OCI-LY1 (cell line): Measurements from ENCODE around the gene SLC35F3.

Experiments
- H2AFZ ChIP-seq: fragments of 200-600 bp; sonication (generic), shearing (Covaris generic); 2 replicates; pipeline ENCODE4 v1.6.0; 2014; ENCODE audit warnings: antibody characterized with exemption, mild to moderate bottlenecking, low read length
- H3F3A ChIP-seq: fragments of 200-600 bp; sonication (generic), shearing (Covaris generic); 2 replicates; pipeline ENCODE4 v1.6.0; 2014; ENCODE audit warnings: mild to moderate bottlenecking, antibody characterized with exemption, low read length, moderate library complexity; ENCODE audit not compliant: insufficient read depth
- H3K27ac ChIP-seq: fragments of 200-600 bp; sonication (generic); 2 replicates; pipeline ENCODE4 v1.5.1; 2014; ENCODE audit warnings: low read length, mixed run types, mild to moderate bottlenecking, low read depth; ENCODE audit not compliant: poor library complexity, severe bottlenecking
- H3K27me3 ChIP-seq: fragments of 200-600 bp; sonication (generic); 2 replicates; pipeline ENCODE4 v1.6.0; 2014; ENCODE audit warnings: antibody characterized with exemption, mild to moderate bottlenecking, low read length, moderate library complexity; ENCODE audit not compliant: insufficient read depth
- H3K36me3 ChIP-seq: fragments of 200-600 bp; sonication (generic); 2 replicates; pipeline ENCODE4 v1.6.1; 2014; ENCODE audit warnings: mild to moderate bottlenecking, antibody characterized with exemption, low read length, moderate library complexity, mixed read lengths; ENCODE audit not compliant: insufficient read depth
- H3K4me1 ChIP-seq: fragments of 200-600 bp; sonication (generic); 2 replicates; pipeline ENCODE4 v1.5.1; 2014; ENCODE audit warnings: mild to moderate bottlenecking, low read length, moderate library complexity; ENCODE audit not compliant: insufficient read depth, severe bottlenecking
- H3K4me2 ChIP-seq: fragments of 200-600 bp; sonication (generic), shearing (Covaris generic); 2 replicates; pipeline ENCODE4 v1.6.1; 2014; ENCODE audit warnings: low read length
- H3K4me3 ChIP-seq: fragments of 200-600 bp; sonication (generic); 2 replicates; pipeline ENCODE4 v1.5.1; 2014; ENCODE audit warnings: low read length, low read depth, mild to moderate bottlenecking, mixed read lengths; ENCODE audit not compliant: poor library complexity, severe bottlenecking
- H3K79me2 ChIP-seq: fragments of 200-600 bp; shearing (Covaris generic); 2 replicates; pipeline ENCODE4 v1.6.1; 2016; ENCODE audit warnings: mixed run types, low read length, mixed read lengths; ENCODE audit not compliant: insufficient read depth
- H3K9ac ChIP-seq: fragments of 200-600 bp; sonication (generic), shearing (Covaris generic); 2 replicates; pipeline ENCODE4 v1.6.1; 2014; ENCODE audit warnings: mild to moderate bottlenecking, low read length, mixed read lengths
- H3K9me2 ChIP-seq: fragments of 200-600 bp; sonication (generic), shearing (Covaris generic); 2 replicates; pipeline ENCODE4 v1.6.1; 2014; ENCODE audit warnings: low read depth, mild to moderate bottlenecking, low read length, mixed read lengths
- H3K9me3 ChIP-seq: fragments of 200-600 bp; shearing (Covaris generic); 2 replicates; pipeline ENCODE4 v1.6.1; 2014; ENCODE audit warnings: low read length, mixed read lengths
- H4K20me1 ChIP-seq: fragments of 200-600 bp; sonication (generic), shearing (Covaris generic); 2 replicates; pipeline ENCODE4 v1.6.0; 2016; ENCODE audit warnings: mild to moderate bottlenecking, low read length; ENCODE audit not compliant: insufficient read depth
- EZH2 ChIP-seq: fragments of 200-600 bp; sonication (generic), shearing (Covaris generic); IDR thresholded peaks from 2 replicates; pipeline ENCODE4 v1.8.0; 2017; ENCODE audit warnings: borderline replicate concordance, mixed run types, mild to moderate bottlenecking, antibody characterized with exemption, low read length, moderate library complexity, mixed read lengths
- TF ChIP-seq, protein P1 (sequence below): fragments of 200-600 bp; sonication (generic), shearing (Covaris generic); IDR thresholded peaks from 2 replicates; pipeline ENCODE4 v1.5.1; 2017; ENCODE audit warnings: mild to moderate bottlenecking, antibody characterized with exemption, low read length, moderate library complexity, mixed read lengths

The SLC35F3 gene

DNA sequence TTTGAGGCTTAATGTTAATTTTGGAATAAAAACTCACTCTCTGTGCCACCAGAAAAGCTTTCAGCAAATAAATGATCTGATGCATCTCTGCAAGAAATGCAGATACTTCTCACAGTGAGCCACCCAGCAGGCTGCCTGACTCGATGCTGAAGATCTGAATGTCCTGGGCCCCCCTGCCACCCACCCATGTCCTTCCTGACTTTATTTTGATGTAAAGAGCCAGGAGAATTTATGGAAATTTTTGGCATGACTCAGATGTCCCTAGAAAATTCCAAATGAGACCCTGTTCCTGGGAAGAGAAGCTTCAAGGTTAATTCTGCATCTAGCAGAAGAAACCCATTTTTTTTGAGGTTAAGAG, 406.0 kb downstream of the SLC35F3 start:
- H3K27me3 ChIP-seq: no peaks in the 10 kb centered on the region; the same call in 1 of the 2 replicates
- no peak overlapping the region for H3K4me3 ChIP-seq
- no peaks in the 10 kb centered on the region for H3F3A ChIP-seq
- H4K20me1 ChIP-seq: no peaks in the 10 kb centered on the region
- H3K79me2 ChIP-seq: no peaks in the 10 kb centered on the region
- H3K27ac ChIP-seq: no peak overlapping the region
- H2AFZ ChIP-seq: no peak overlapping the region
- H3K9me3 ChIP-seq: no peaks in the 10 kb centered on the region
- no peaks in the 10 kb centered on the region for H3K36me3 ChIP-seq
- H3K9ac ChIP-seq: no peak overlapping the region
- no peak overlapping the region for H3K4me2 ChIP-seq
- peaks cover 5% of the 10 kb centered on the region for H3K4me1 ChIP-seq
- no peak for TF ChIP-seq EZH2
- TF ChIP-seq, protein P1, sequence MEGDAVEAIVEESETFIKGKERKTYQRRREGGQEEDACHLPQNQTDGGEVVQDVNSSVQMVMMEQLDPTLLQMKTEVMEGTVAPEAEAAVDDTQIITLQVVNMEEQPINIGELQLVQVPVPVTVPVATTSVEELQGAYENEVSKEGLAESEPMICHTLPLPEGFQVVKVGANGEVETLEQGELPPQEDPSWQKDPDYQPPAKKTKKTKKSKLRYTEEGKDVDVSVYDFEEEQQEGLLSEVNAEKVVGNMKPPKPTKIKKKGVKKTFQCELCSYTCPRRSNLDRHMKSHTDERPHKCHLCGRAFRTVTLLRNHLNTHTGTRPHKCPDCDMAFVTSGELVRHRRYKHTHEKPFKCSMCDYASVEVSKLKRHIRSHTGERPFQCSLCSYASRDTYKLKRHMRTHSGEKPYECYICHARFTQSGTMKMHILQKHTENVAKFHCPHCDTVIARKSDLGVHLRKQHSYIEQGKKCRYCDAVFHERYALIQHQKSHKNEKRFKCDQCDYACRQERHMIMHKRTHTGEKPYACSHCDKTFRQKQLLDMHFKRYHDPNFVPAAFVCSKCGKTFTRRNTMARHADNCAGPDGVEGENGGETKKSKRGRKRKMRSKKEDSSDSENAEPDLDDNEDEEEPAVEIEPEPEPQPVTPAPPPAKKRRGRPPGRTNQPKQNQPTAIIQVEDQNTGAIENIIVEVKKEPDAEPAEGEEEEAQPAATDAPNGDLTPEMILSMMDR: no peak
- no peaks in the 10 kb centered on the region for H3K9me2 ChIP-seq

DNA sequence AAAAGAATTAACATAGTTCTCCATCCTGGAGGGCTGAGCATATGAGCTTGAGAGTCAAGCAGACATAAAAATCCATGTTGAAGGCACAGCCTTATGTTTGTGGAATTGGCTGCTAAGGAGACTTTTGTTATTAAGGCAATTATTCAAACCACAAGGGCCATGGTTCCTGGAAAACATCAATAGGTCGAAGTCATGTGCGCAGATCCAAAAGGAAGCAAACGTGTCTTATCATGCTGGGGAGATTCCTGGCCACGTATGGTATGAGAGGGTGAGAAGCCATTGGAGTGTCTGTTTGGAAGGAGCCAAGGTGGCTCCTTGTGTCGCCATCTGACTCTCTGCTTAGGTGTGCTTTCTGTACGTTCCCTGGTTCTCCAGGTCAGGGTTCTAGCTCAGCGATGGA, 406.9 kb downstream of the SLC35F3 start:
- Histone ChIP-seq H3K9me3 (no peaks in the 10 kb centered on the region), H3K36me3 (no peaks in the 10 kb centered on the region)
- TF ChIP-seq, protein P1: no peak
- TF ChIP-seq EZH2: no peak

DNA sequence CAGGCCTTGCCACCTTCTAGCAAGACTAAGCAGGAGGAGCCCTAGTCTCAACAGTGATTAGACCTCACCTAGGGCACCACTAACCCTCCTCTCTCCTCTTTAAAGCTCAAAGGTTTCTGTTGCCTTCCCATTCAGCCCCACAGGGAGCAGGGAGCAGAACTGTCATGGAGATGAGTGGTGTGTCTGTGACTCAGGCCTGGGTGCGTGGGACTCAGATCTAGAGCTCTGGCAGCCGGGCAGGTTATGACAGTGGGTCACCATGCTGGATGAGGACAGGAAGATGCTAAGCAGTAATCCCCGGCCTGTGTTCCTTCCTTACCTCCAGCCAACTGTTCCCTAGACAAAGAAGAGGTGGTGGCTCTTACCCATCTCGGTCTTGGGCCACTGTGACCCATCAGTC, 408.7 kb downstream of the SLC35F3 start:
- no peak overlapping the region for H2AFZ ChIP-seq
- H3K36me3 ChIP-seq: no peaks in the 10 kb centered on the region
- no peak overlapping the region for H3K4me3 ChIP-seq
- H3K9me2 ChIP-seq: no peaks in the 10 kb centered on the region
- H4K20me1 ChIP-seq: no peaks in the 10 kb centered on the region
- no peaks in the 10 kb centered on the region for H3K79me2 ChIP-seq
- no peaks in the 10 kb centered on the region; the same call in 1 of the 2 replicates for H3K27me3 ChIP-seq
- H3K4me2 ChIP-seq: no peak overlapping the region
- no peaks in the 10 kb centered on the region for H3K9me3 ChIP-seq
- no peak overlapping the region for H3K27ac ChIP-seq
- TF ChIP-seq, protein P1: no peak
- TF ChIP-seq EZH2: no peak
- no peaks in the 10 kb centered on the region for H3F3A ChIP-seq
- H3K9ac ChIP-seq: no peak overlapping the region
- H3K4me1 ChIP-seq: peaks cover 5% of the 10 kb centered on the region

More for the DNA sequence above, 406.9 kb downstream of the SLC35F3 start:
- Histone ChIP-seq H3K4me2 (no peak overlapping the region), H3F3A (no peaks in the 10 kb centered on the region), H3K79me2 (no peaks in the 10 kb centered on the region), H3K9me2 (no peaks in the 10 kb centered on the region), H3K27ac (no peak overlapping the region), H3K4me1 (peaks cover 5% of the 10 kb centered on the region), H3K4me3 (no peak overlapping the region), H3K9ac (no peak overlapping the region), H2AFZ (no peak overlapping the region), H3K27me3 (no peaks in the 10 kb centered on the region; the same call in 1 of the 2 replicates), H4K20me1 (no peaks in the 10 kb centered on the region)
